ENCODE measurements around the gene MACF1. TPM values are rescaled to one million over a fixed set of nuclear protein-coding genes. Genes with fewer than 3 reads are reported as not detected.

The MACF1 gene
- total and polyA plus RNA-seq, 4 donors: 69.1 to 966 (median 233) TPM

GRCh38 chr1:39369565-39369964 is 165.1 kb downstream of the MACF1 start:
- TF ChIP-seq CTCF (IDR thresholded peaks at IDR 0.05; ENCODE audit: control extremely low read depth, extremely low read depth): no peak

GRCh38 chr1:39370602-39371001 is 166.1 kb downstream of the MACF1 start:
- Histone ChIP-seq H3K9me3 (ENCODE audit: control insufficient read depth in 4 of 4, insufficient read depth in 3 of 4, low read length in 3 of 4) (no peaks in the 10 kb centered on the region), H3K9ac (ENCODE audit: insufficient read depth in 1 of 2, low read length in 2 of 2) (no peak overlapping the region), H3K36me3 (ENCODE audit: control insufficient read depth in 4 of 4, insufficient read depth in 4 of 4, low read length in 4 of 4) (peaks cover 20 to 67% (median 37%) of the 10 kb centered on the region in 4 donors), H3K4me3 (no peak overlapping the region), H3K27me3 (ENCODE audit: control insufficient read depth in 3 of 3, insufficient read depth in 3 of 3, low read length in 2 of 3) (no peaks in the 10 kb centered on the region), H3K4me1 (ENCODE audit: control insufficient read depth in 5 of 5, insufficient read depth in 5 of 5, low read length in 5 of 5) (peaks cover 0 to 3% (median 0%) of the 10 kb centered on the region in 5 donors), H3K27ac (ENCODE audit: low read depth in 1 of 2, low read length in 1 of 2) (no peak overlapping the region)
- WGBS, 2 donors: 85 to 86% methylated on average over 1 of the region's 1 CpG
- DNase-seq: no peak
- no peak for TF ChIP-seq CTCF (IDR thresholded peaks at IDR 0.05; ENCODE audit: control extremely low read depth, extremely low read depth)
- no peak for ATAC-seq (ENCODE audit: insufficient read depth, low FRiP score)

More at GRCh38 chr1:39369565-39369964, 165.1 kb downstream of the MACF1 start:
- no peaks in the 10 kb centered on the region for H3K9me3 ChIP-seq (ENCODE audit: control insufficient read depth in 4 of 4, insufficient read depth in 3 of 4, low read length in 3 of 4)
- peaks cover 0 to 3% (median 0%) of the 10 kb centered on the region in 5 donors for H3K4me1 ChIP-seq (ENCODE audit: control insufficient read depth in 5 of 5, insufficient read depth in 5 of 5, low read length in 5 of 5)
- no peak overlapping the region for H3K9ac ChIP-seq (ENCODE audit: insufficient read depth in 1 of 2, low read length in 2 of 2)
- no peaks in the 10 kb centered on the region for H3K27me3 ChIP-seq (ENCODE audit: control insufficient read depth in 3 of 3, insufficient read depth in 3 of 3, low read length in 2 of 3)
- DNase-seq (peak in 2 of 3 donors; percentile 27 to 54), ATAC-seq (ENCODE audit: insufficient read depth, low FRiP score) (no peak)
- no peak overlapping the region for H3K27ac ChIP-seq (ENCODE audit: low read depth in 1 of 2, low read length in 1 of 2)
- 80 to 92% methylated on average over 4 of the region's 4 CpGs for WGBS, 2 donors
- peaks cover 20 to 65% (median 37%) of the 10 kb centered on the region in 4 donors for H3K36me3 ChIP-seq (ENCODE audit: control insufficient read depth in 4 of 4, insufficient read depth in 4 of 4, low read length in 4 of 4)
- H3K4me3 ChIP-seq: no peak overlapping the region

GRCh38 chr1:39372105-39372504 is 167.6 kb downstream of the MACF1 start:
- H3K4me1 ChIP-seq (ENCODE audit: control insufficient read depth in 5 of 5, insufficient read depth in 5 of 5, low read length in 5 of 5): peaks cover 0 to 3% (median 0%) of the 10 kb centered on the region in 5 donors
- ATAC-seq (ENCODE audit: insufficient read depth, low FRiP score): no peak
- H3K9me3 ChIP-seq (ENCODE audit: control insufficient read depth in 4 of 4, insufficient read depth in 3 of 4, low read length in 3 of 4): no peaks in the 10 kb centered on the region
- TF ChIP-seq CTCF (IDR thresholded peaks at IDR 0.05; ENCODE audit: control extremely low read depth, extremely low read depth): no peak
- H3K27me3 ChIP-seq (ENCODE audit: control insufficient read depth in 3 of 3, insufficient read depth in 3 of 3, low read length in 2 of 3): no peaks in the 10 kb centered on the region
- H3K4me3 ChIP-seq: no peak overlapping the region
- no peak overlapping the region for H3K27ac ChIP-seq (ENCODE audit: low read depth in 1 of 2, low read length in 1 of 2)
- no peak overlapping the region for H3K9ac ChIP-seq (ENCODE audit: insufficient read depth in 1 of 2, low read length in 2 of 2)
- no peak for DNase-seq
- peaks cover 19 to 74% (median 36%) of the 10 kb centered on the region in 4 donors for H3K36me3 ChIP-seq (ENCODE audit: control insufficient read depth in 4 of 4, insufficient read depth in 4 of 4, low read length in 4 of 4)

- TF ChIP-seq CTCF (IDR thresholded peaks at IDR 0.05; ENCODE audit: control extremely low read depth, extremely low read depth): no peak
- H3K36me3 ChIP-seq (ENCODE audit: control insufficient read depth in 4 of 4, insufficient read depth in 4 of 4, low read length in 4 of 4): peaks cover 9 to 69% (median 26%) of the 10 kb centered on the region in 4 donors
- H3K4me1 ChIP-seq (ENCODE audit: control insufficient read depth in 5 of 5, insufficient read depth in 5 of 5, low read length in 5 of 5): no peaks in the 10 kb centered on the region
- H3K9ac ChIP-seq (ENCODE audit: insufficient read depth in 1 of 2, low read length in 2 of 2): no peak overlapping the region
- H3K27me3 ChIP-seq (ENCODE audit: control insufficient read depth in 3 of 3, insufficient read depth in 3 of 3, low read length in 2 of 3): no peaks in the 10 kb centered on the region
- no peak for ATAC-seq (ENCODE audit: insufficient read depth, low FRiP score)
- no peak for DNase-seq
- WGBS, 2 donors: 96 to 97% methylated on average over 7 of the region's 7 CpGs
- H3K4me3 ChIP-seq: no peak overlapping the region
- no peak overlapping the region for H3K27ac ChIP-seq (ENCODE audit: low read depth in 1 of 2, low read length in 1 of 2)
- no peaks in the 10 kb centered on the region for H3K9me3 ChIP-seq (ENCODE audit: control insufficient read depth in 4 of 4, insufficient read depth in 3 of 4, low read length in 3 of 4)
These were observed 172.2 kb downstream of the MACF1 start for GRCh38 chr1:39376656-39377055.
